Smooth muscle cell (in vitro differentiated cells): ENCODE data around the gene ETV3. TPM values are rescaled to one million over a fixed set of nuclear protein-coding genes. Genes with fewer than 3 reads are reported as not detected.

Experiments used
- DNase-seq: peaks from one replicate; lab custom pipeline; 2025; ENCODE audit not compliant: unreplicated experiment; lab: John Stamatoyannopoulos, UW
- H2AFZ ChIP-seq: fragments of 200-600 bp; sonication (generic); 2 replicates; pipeline ENCODE4 v1.6.0; 2016; ENCODE audit warnings: antibody characterized with exemption, low read depth, mild to moderate bottlenecking
- H3F3A ChIP-seq: fragments of 200-600 bp; sonication (generic); 2 replicates; pipeline ENCODE4 v1.6.0; 2017; ENCODE audit warnings: antibody characterized with exemption, low read depth
- H3K27ac ChIP-seq: fragments of 200-600 bp; sonication (generic); 2 replicates; pipeline ENCODE4 v1.5.1; 2016; ENCODE audit warnings: low read depth, mild to moderate bottlenecking
- H3K27me3 ChIP-seq: fragments of 200-600 bp; sonication (generic); 2 replicates; pipeline ENCODE4 v1.6.1; 2016; ENCODE audit warnings: low read depth, mild to moderate bottlenecking
- H3K36me3 ChIP-seq: fragments of 200-600 bp; sonication (generic); 2 replicates; pipeline ENCODE4 v1.5.1; 2016; ENCODE audit warnings: low read depth
- H3K4me1 ChIP-seq: fragments of 200-600 bp; sonication (generic); 2 replicates; pipeline ENCODE4 v1.5.1; 2016; ENCODE audit warnings: low read depth
- H3K4me2 ChIP-seq: fragments of 200-600 bp; sonication (generic); 2 replicates; pipeline ENCODE4 v1.6.0; 2016; ENCODE audit warnings: mild to moderate bottlenecking
- H3K4me3 ChIP-seq: fragments of 200-600 bp; sonication (generic); 2 replicates; pipeline ENCODE4 v1.5.1; 2016; ENCODE audit warnings: mild to moderate bottlenecking
- H3K79me2 ChIP-seq: fragments of 200-600 bp; sonication (generic); 2 replicates; pipeline ENCODE4 v1.6.0; 2016; ENCODE audit warnings: low read depth, mild to moderate bottlenecking
- H3K9ac ChIP-seq: fragments of 200-600 bp; sonication (generic); 2 replicates; pipeline ENCODE4 v1.6.0; 2016; ENCODE audit warnings: low read depth
- H3K9me3 ChIP-seq: fragments of 200-600 bp; sonication (generic); replicated peaks from 2 replicates; pipeline ENCODE4 v1.5.1; 2016; ENCODE audit warnings: low read depth
- H4K20me1 ChIP-seq: fragments of 200-600 bp; sonication (generic); 2 replicates; pipeline ENCODE4 v1.6.0; 2016; ENCODE audit warnings: low read depth
- CTCF ChIP-seq: fragments of 200-600 bp; sonication (generic); IDR thresholded peaks from 2 replicates; pipeline ENCODE4 v1.5.1; 2017; ENCODE audit warnings: borderline replicate concordance, mild to moderate bottlenecking, antibody characterized with exemption; ENCODE audit not compliant: insufficient read depth, poor library complexity, severe bottlenecking
- WGBS: methylation state at CpG from one replicate; pipeline ENCODE4 v1.1.7; 2016; ENCODE audit warnings: low lambda C conversion rate; 5-methylcytosine and 5-hydroxymethylcytosine counted together
- polyA plus RNA-seq: library from polyadenylated mRNA; unstranded; fragments of >200 nt; fragmentation: Nextera tagmentation; extraction: Ambion mirVana; gene quantifications from 2 replicates; pipeline ENCODE4 v1.2.1, GENCODE V29; 2016
- total RNA-seq: library from RNA; depleted of rRNA; stranded (reverse); fragments of >200 nt; gene quantifications from 2 replicates; pipeline ENCODE4 v1.2.3, GENCODE V29; 2014

Gene ETV3
- total and polyA plus RNA-seq, 2 experiments from 2014 or later: 11.4 to 33.2 TPM

DNA sequence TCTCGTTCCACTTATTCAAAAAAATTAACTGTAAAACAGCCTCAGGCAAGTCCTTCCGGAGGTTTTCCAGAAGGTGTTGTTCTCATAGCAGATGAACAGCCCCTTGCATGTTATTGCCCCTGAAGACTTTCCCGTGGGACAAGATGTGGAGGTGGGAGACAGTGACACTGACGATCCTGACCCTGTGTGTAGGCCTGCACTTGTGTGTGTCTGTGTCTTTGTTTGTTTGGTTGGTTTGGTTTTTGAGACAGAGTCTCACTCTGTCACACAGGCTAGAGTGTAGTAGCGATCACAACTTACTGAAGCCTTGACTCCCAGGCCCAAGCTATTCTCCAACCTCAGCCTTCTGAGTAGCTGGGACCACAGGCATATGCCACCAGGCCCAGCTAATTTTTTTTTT is 51.2 kb downstream of the ETV3 start:
- Histone ChIP-seq H3F3A (peaks cover 8% of the 10 kb centered on the region), H3K4me2 (no peak overlapping the region), H4K20me1 (no peaks in the 10 kb centered on the region), H3K79me2 (no peaks in the 10 kb centered on the region), H3K36me3 (no peaks in the 10 kb centered on the region), H3K4me1 (peaks cover 2% of the 10 kb centered on the region), H3K9ac (no peak overlapping the region), H3K9me3 (no peaks in the 10 kb centered on the region), H3K27ac (no peak overlapping the region), H3K4me3 (no peak overlapping the region), H2AFZ (no peak overlapping the region), H3K27me3 (no peaks in the 10 kb centered on the region)
- no peak for DNase-seq
- no peak for TF ChIP-seq CTCF
- WGBS: 82% methylated on average over 5 of the region's 5 CpGs

DNA sequence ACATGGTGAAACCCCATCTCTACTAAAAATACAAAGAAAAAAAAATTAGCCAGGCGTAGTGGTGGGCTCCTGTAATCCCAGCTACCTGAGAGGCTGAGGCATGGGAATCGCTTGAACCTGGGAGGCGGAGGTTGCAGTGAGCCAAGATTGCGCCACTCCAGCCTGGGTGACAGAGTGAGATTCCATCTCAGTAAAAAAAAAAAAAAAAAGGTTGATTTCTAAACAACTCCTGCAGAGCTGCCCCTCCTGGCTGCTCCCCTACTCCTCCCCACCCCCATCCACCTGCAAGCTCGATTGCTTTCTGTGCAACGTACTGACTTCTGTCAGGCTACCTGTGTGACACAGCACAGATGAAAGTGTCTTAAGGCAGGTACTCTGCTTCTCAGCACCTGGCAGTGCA is 51.9 kb downstream of the ETV3 start:
- Histone ChIP-seq H3K4me3 (no peak overlapping the region), H3K27ac (no peak overlapping the region), H3K9ac (no peak overlapping the region), H2AFZ (no peak overlapping the region), H3K27me3 (no peaks in the 10 kb centered on the region), H3K79me2 (no peaks in the 10 kb centered on the region), H3K36me3 (no peaks in the 10 kb centered on the region), H3K4me2 (no peak overlapping the region), H3K4me1 (peaks cover 10% of the 10 kb centered on the region), H3K9me3 (no peaks in the 10 kb centered on the region), H4K20me1 (no peaks in the 10 kb centered on the region), H3F3A (peaks cover 8% of the 10 kb centered on the region)
- 75% methylated on average over 6 of the region's 6 CpGs for WGBS
- TF ChIP-seq CTCF: no peak
- no peak for DNase-seq

DNA sequence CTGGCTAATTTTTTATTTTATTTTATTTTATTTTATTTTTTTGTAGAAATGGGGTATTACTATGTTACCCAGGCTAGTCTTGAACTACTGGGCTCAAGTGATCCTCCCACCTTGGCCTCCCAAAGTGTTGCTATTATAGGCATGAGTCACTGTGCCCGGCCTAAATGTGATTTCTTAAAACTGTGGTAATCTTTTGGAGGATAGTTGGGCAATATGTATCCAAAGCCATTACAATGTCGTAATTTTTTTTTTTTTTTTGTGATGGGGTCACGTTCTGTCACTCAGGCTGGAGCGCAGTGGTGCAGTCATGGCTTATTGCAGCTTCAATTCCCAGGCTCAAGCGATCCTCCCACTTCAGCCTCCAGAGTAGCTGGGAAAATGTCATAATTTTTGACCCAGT is 52.8 kb downstream of the ETV3 start:
- Histone ChIP-seq H3F3A (peaks cover 8% of the 10 kb centered on the region), H3K36me3 (no peaks in the 10 kb centered on the region), H3K4me2 (no peak overlapping the region), H3K79me2 (no peaks in the 10 kb centered on the region), H3K4me1 (peaks cover 10% of the 10 kb centered on the region), H3K9me3 (no peaks in the 10 kb centered on the region), H3K27ac (no peak overlapping the region), H2AFZ (no peak overlapping the region), H4K20me1 (no peaks in the 10 kb centered on the region), H3K4me3 (no peak overlapping the region), H3K9ac (no peak overlapping the region), H3K27me3 (no peaks in the 10 kb centered on the region)
- DNase-seq: no peak
- no peak for TF ChIP-seq CTCF
- WGBS: 85% methylated on average over 5 of the region's 5 CpGs

- no peaks in the 10 kb centered on the region for H3K79me2 ChIP-seq
- H2AFZ ChIP-seq: no peak overlapping the region
- H3K27me3 ChIP-seq: no peaks in the 10 kb centered on the region
- no peak overlapping the region for H3K4me3 ChIP-seq
- H3K4me2 ChIP-seq: no peak overlapping the region
- no peaks in the 10 kb centered on the region for H4K20me1 ChIP-seq
- no peak overlapping the region for H3K9ac ChIP-seq
- no peaks in the 10 kb centered on the region for H3K9me3 ChIP-seq
- 87% methylated on average over 5 of the region's 5 CpGs for WGBS
- H3K4me1 ChIP-seq: peaks cover 10% of the 10 kb centered on the region
- no peaks in the 10 kb centered on the region for H3K36me3 ChIP-seq
- no peak for TF ChIP-seq CTCF
- H3F3A ChIP-seq: peaks cover 2% of the 10 kb centered on the region
- no peak overlapping the region for H3K27ac ChIP-seq
- no peak for DNase-seq
These were observed 53.5 kb downstream of the ETV3 start for GRCh38 chr1:157084720-157085119.
